ENCODE data around the gene KRT72. TPM values are rescaled to one million over a fixed set of nuclear protein-coding genes. Genes with fewer than 3 reads are reported as not detected.

Gene KRT72
- total and polyA plus RNA-seq, 7 experiments from 2014 or later, result 0.71 to 149 (median 74.1) TPM; not detected in 1

DNA sequence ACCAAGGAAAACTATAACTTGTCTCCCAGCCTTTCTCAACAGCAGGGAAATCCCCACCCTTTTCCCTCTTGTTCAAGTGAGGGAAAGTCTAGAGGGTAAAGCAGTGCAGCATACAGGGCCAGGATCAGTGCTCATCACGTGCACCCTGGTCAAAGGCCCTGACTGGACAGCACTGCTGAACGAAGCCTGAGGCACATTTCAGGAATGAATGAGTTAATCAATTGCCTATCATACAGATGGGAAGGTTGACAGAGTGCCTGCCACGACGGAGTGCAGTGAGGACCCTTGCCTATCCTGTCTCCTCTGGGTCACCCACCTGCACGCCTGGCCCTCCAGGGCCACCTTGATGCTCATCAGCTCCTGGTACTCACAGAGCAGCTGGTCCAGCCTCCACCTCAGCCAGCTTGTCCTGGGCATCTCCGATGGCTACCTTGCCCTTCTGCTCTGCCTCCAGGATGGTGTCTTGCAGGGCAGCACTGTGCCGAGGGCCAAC, 28.8 kb upstream of the KRT72 start:
- peak in 1 of 9 donors; percentile 18 for DNase-seq
- Histone ChIP-seq H3K27me3 (ENCODE audit: control insufficient read depth in 2 of 2, insufficient read depth in 2 of 2, low read length in 2 of 2) (peaks cover 0 to 3% of the 10 kb centered on the region in 2 donors), H3K4me1 (ENCODE audit: control insufficient read depth in 2 of 2, insufficient read depth in 2 of 2, low read length in 2 of 2) (peaks cover 19 to 76% of the 10 kb centered on the region in 2 donors), H3K27ac (ENCODE audit: low read depth, low read length) (peak overlapping the region; percentile 61), H3K4me3 (ENCODE audit: low read length) (peak overlapping the region; percentile 19), H3K9me3 (ENCODE audit: control insufficient read depth in 2 of 3, low read length in 3 of 3) (no peaks in the 10 kb centered on the region), H3K36me3 (ENCODE audit: control insufficient read depth in 2 of 3, insufficient read depth in 3 of 3, low read length in 3 of 3) (no peaks in the 10 kb centered on the region)
- H3K4me3 Mint-ChIP-seq, result peak overlapping the region; percentile 7 to 95 (median 86)
- H3K4me1 Mint-ChIP-seq, result peaks cover 53 to 98% (median 94%) of the 10 kb centered on the region in 7 donors
- CTCF ChIA-PET, result interaction anchor here (0.6 to 1.3 kb wide), 5 partner anchors 11 to 55 kb away, joined by 3 to 4 read pairs (median 3); no protein-coding TSS in a partner anchor
- H3K27me3 Mint-ChIP-seq, result peaks cover 0 to 10% (median 0%) of the 10 kb centered on the region in 5 donors
- POLR2A ChIA-PET, result interaction anchor here (1.3 to 12.4 kb wide), 4 partner anchors 15 to 249 kb away, joined by 4 to 227 read pairs (median 54); partner anchors contain the start of gene KRT73
- H3K9me3 Mint-ChIP-seq, result peaks cover 0 to 3% (median 0%) of the 10 kb centered on the region in 11 donors
- intact Hi-C loops (cut with micrococcal nuclease), result loop anchor here (2.0 to 5.0 kb wide), 2 partner anchors 15 to 43 kb away; no protein-coding TSS in a partner anchor
- peak overlapping the region in 8 of 9 donors; percentile 74 to 96 (median 93) for H3K27ac Mint-ChIP-seq
- ATAC-seq, result no peak
- H3K36me3 Mint-ChIP-seq, result peaks cover 0 to 12% (median 4%) of the 10 kb centered on the region in 5 donors

- Mint-ChIP-seq H3K4me1 (peaks cover 51 to 98% (median 91%) of the 10 kb centered on the region in 7 donors), H3K4me3 (peak overlapping the region; percentile 7 to 95 (median 86)), H3K27me3 (peaks cover 0 to 12% (median 0%) of the 10 kb centered on the region in 5 donors), H3K27ac (peak overlapping the region; percentile 19 to 96 (median 93)), H3K9me3 (peaks cover 0 to 3% (median 0%) of the 10 kb centered on the region in 11 donors), H3K36me3 (peaks cover 0 to 12% (median 4%) of the 10 kb centered on the region in 5 donors)
- ChIA-PET POLR2A (interaction anchor here (1.3 to 12.4 kb wide), 2 partner anchors 15 to 16 kb away, joined by 7 to 227 read pairs; partner anchors contain the start of gene KRT73), CTCF (interaction anchor here (0.6 to 1.3 kb wide), 4 partner anchors 12 to 55 kb away, joined by 3 to 6 read pairs (median 4); no protein-coding TSS in a partner anchor)
- DNase-seq, result peak in 1 of 9 donors; percentile 8
- H3K27me3 ChIP-seq (ENCODE audit: control insufficient read depth in 2 of 2, insufficient read depth in 2 of 2, low read length in 2 of 2), result no peaks in the 10 kb centered on the region
- no peaks in the 10 kb centered on the region for H3K36me3 ChIP-seq (ENCODE audit: control insufficient read depth in 2 of 3, insufficient read depth in 3 of 3, low read length in 3 of 3)
- intact Hi-C loops (cut with micrococcal nuclease), result loop anchor here (2.0 to 5.0 kb wide), 2 partner anchors 15 to 42 kb away; no protein-coding TSS in a partner anchor
- H3K4me1 ChIP-seq (ENCODE audit: control insufficient read depth in 2 of 2, insufficient read depth in 2 of 2, low read length in 2 of 2), result peaks cover 17 to 72% of the 10 kb centered on the region in 2 donors
- ATAC-seq, result peak; percentile 35
- peak overlapping the region; percentile 19 for H3K4me3 ChIP-seq (ENCODE audit: low read length)
- H3K9me3 ChIP-seq (ENCODE audit: control insufficient read depth in 2 of 3, low read length in 3 of 3), result no peaks in the 10 kb centered on the region
- peak overlapping the region; percentile 61 for H3K27ac ChIP-seq (ENCODE audit: low read depth, low read length)
Measured at GRCh38 chr12:52629281-52630007, 28.2 kb upstream of the KRT72 start.

- Histone ChIP-seq H3K27ac (ENCODE audit: low read depth, low read length) (peak overlapping the region; percentile 61), H3K4me1 (ENCODE audit: control insufficient read depth in 2 of 2, insufficient read depth in 2 of 2, low read length in 2 of 2) (peaks cover 12 to 66% of the 10 kb centered on the region in 2 donors), H3K36me3 (ENCODE audit: control insufficient read depth in 2 of 3, insufficient read depth in 3 of 3, low read length in 3 of 3) (no peaks in the 10 kb centered on the region), H3K27me3 (ENCODE audit: control insufficient read depth in 2 of 2, insufficient read depth in 2 of 2, low read length in 2 of 2) (no peaks in the 10 kb centered on the region), H3K4me3 (ENCODE audit: low read length) (no peak overlapping the region), H3K9me3 (ENCODE audit: control insufficient read depth in 2 of 3, low read length in 3 of 3) (no peaks in the 10 kb centered on the region)
- ChIA-PET CTCF (interaction anchor here (1.2 to 1.3 kb wide), 2 partner anchors 18 to 43 kb away, joined by 3 to 6 read pairs; no protein-coding TSS in a partner anchor), POLR2A (interaction anchor here (1.3 to 12.4 kb wide), 2 partner anchors 15 to 17 kb away, joined by 7 to 227 read pairs; partner anchors contain the start of gene KRT73)
- ATAC-seq (no peak), DNase-seq (peak in 1 of 9 donors; percentile 8)
- peak overlapping the region in 8 of 10 donors; percentile 40 to 95 (median 88) for H3K4me3 Mint-ChIP-seq
- H3K27me3 Mint-ChIP-seq, result peaks cover 0 to 13% (median 0%) of the 10 kb centered on the region in 5 donors
- H3K36me3 Mint-ChIP-seq, result peaks cover 0 to 12% (median 0%) of the 10 kb centered on the region in 5 donors
- intact Hi-C loops (cut with micrococcal nuclease), result no loop called here
- peak overlapping the region in 8 of 9 donors; percentile 81 to 96 (median 93) for H3K27ac Mint-ChIP-seq
- H3K4me1 Mint-ChIP-seq, result peaks cover 45 to 98% (median 85%) of the 10 kb centered on the region in 7 donors
- H3K9me3 Mint-ChIP-seq, result peaks cover 0 to 2% (median 0%) of the 10 kb centered on the region in 11 donors
Measured at GRCh38 chr12:52628841-52629240, 27.6 kb upstream of the KRT72 start.

DNA sequence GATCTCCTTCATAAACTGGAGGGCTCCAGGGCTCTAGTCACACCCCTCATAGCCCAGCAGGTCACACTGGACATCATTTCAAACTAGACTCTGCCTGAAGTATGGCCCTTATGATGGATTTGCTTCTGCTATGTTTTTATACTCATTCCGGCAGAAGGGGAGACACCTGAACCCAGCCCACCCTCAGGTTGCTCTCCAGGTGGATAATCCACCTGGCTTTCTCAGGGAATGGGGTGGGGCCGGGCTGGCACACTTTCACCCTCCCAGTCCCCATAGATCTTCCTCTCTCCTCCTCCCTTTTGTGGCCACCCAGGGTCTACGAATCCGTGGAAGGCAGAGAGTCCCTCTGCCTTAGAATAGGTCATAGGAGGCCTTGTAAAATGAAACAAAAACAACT, 26.8 kb upstream of the KRT72 start:
- H3K4me3 Mint-ChIP-seq, result peak overlapping the region in 8 of 10 donors; percentile 40 to 95 (median 85)
- POLR2A ChIA-PET, result interaction anchor here (12.4 kb wide), 1 partner anchor 14 kb away, joined by 227 read pairs; the partner anchor contains the start of gene KRT73
- H3K27ac ChIP-seq (ENCODE audit: low read depth, low read length), result no peak overlapping the region
- intact Hi-C loops (cut with micrococcal nuclease), result no loop called here
- no peaks in the 10 kb centered on the region for H3K9me3 ChIP-seq (ENCODE audit: control insufficient read depth in 2 of 3, low read length in 3 of 3)
- H3K27ac Mint-ChIP-seq, result peak overlapping the region in 8 of 9 donors; percentile 21 to 95 (median 84)
- H3K36me3 Mint-ChIP-seq, result peaks cover 0 to 12% (median 2%) of the 10 kb centered on the region in 5 donors
- H3K4me1 Mint-ChIP-seq, result peaks cover 41 to 97% (median 78%) of the 10 kb centered on the region in 7 donors
- CTCF ChIA-PET, result no interaction called here
- peaks cover 0 to 2% (median 0%) of the 10 kb centered on the region in 11 donors for H3K9me3 Mint-ChIP-seq
- no peaks in the 10 kb centered on the region for H3K27me3 ChIP-seq (ENCODE audit: control insufficient read depth in 2 of 2, insufficient read depth in 2 of 2, low read length in 2 of 2)
- peaks cover 0 to 18% (median 0%) of the 10 kb centered on the region in 5 donors for H3K27me3 Mint-ChIP-seq
- peaks cover 5 to 59% of the 10 kb centered on the region in 2 donors for H3K4me1 ChIP-seq (ENCODE audit: control insufficient read depth in 2 of 2, insufficient read depth in 2 of 2, low read length in 2 of 2)
- ATAC-seq (no peak), DNase-seq (no peak)
- H3K36me3 ChIP-seq (ENCODE audit: control insufficient read depth in 2 of 3, insufficient read depth in 3 of 3, low read length in 3 of 3), result no peaks in the 10 kb centered on the region
- no peak overlapping the region for H3K4me3 ChIP-seq (ENCODE audit: low read length)

GRCh38 chr12:52627395-52628110, 26.3 kb upstream of the KRT72 start:
- H3K4me3 Mint-ChIP-seq, result peak overlapping the region in 7 of 10 donors; percentile 0 to 95 (median 87)
- Histone ChIP-seq H3K4me1 (ENCODE audit: control insufficient read depth in 2 of 2, insufficient read depth in 2 of 2, low read length in 2 of 2) (peaks cover 5 to 53% of the 10 kb centered on the region in 2 donors), H3K27me3 (ENCODE audit: control insufficient read depth in 2 of 2, insufficient read depth in 2 of 2, low read length in 2 of 2) (no peaks in the 10 kb centered on the region), H3K36me3 (ENCODE audit: control insufficient read depth in 2 of 3, insufficient read depth in 3 of 3, low read length in 3 of 3) (no peaks in the 10 kb centered on the region), H3K27ac (ENCODE audit: low read depth, low read length) (peak overlapping the region; percentile 42), H3K4me3 (ENCODE audit: low read length) (no peak overlapping the region), H3K9me3 (ENCODE audit: control insufficient read depth in 2 of 3, low read length in 3 of 3) (no peaks in the 10 kb centered on the region)
- ChIA-PET POLR2A (interaction anchor here (1.4 to 12.4 kb wide), 4 partner anchors 9 to 17 kb away, joined by 4 to 227 read pairs (median 6); partner anchors contain the start of gene KRT73), CTCF (no interaction called here)
- H3K36me3 Mint-ChIP-seq, result peaks cover 2 to 12% (median 4%) of the 10 kb centered on the region in 5 donors
- intact Hi-C loops (cut with micrococcal nuclease), result no loop called here
- H3K27ac Mint-ChIP-seq, result peak overlapping the region in 8 of 9 donors; percentile 13 to 95 (median 62)
- peaks cover 0 to 7% (median 0%) of the 10 kb centered on the region in 11 donors for H3K9me3 Mint-ChIP-seq
- peaks cover 0 to 22% (median 0%) of the 10 kb centered on the region in 5 donors for H3K27me3 Mint-ChIP-seq
- H3K4me1 Mint-ChIP-seq, result peaks cover 40 to 97% (median 77%) of the 10 kb centered on the region in 7 donors
- DNase-seq (peak in 1 of 9 donors; percentile 8), ATAC-seq (no peak)
